GM19324 (cell line): ENCODE results near the gene CCDC196.
"Not testable (repeated sequence)": the region's sequence is repeated elsewhere in the genome, so short reads cannot be mapped to it uniquely, and the experiment has no call there.

Source experiments
- ATAC-seq: cut with Tn5 transposase; IDR thresholded peaks from one replicate; pipeline ENCODE4 v1.9.1; 2021; ENCODE audit warnings: mild to moderate bottlenecking, moderate library complexity; ENCODE audit not compliant: unreplicated experiment, low FRiP score

The CCDC196 gene

GRCh38 chr14:66495218-66496098 is 9.3 kb downstream of the CCDC196 start:
- peak; percentile 60 for ATAC-seq

- no peak for ATAC-seq
Observed at GRCh38 chr14:66496188-66496807, 10.1 kb downstream of the CCDC196 start.

GRCh38 chr14:66496911-66497310 is 10.7 kb downstream of the CCDC196 start:
- no peak for ATAC-seq

GRCh38 chr14:66498311-66498710 is 12.1 kb downstream of the CCDC196 start:
- ATAC-seq = no peak

GRCh38 chr14:66501592-66501991 is 15.4 kb downstream of the CCDC196 start:
- ATAC-seq = no peak

GRCh38 chr14:66502836-66503235 is 16.7 kb downstream of the CCDC196 start:
- not testable (repeated sequence) for ATAC-seq

- no peak for ATAC-seq
Observed at GRCh38 chr14:66503532-66503931, 17.4 kb downstream of the CCDC196 start.

- ATAC-seq = peak; percentile 24
Observed at GRCh38 chr14:66507181-66507721, 21.1 kb downstream of the CCDC196 start.

- ATAC-seq = peak; percentile 90
Observed at GRCh38 chr14:66507722-66508546, 21.8 kb downstream of the CCDC196 start, which contains the start of gene GPHN. GPHN (plus strand) TSS chr14:66508147.

GRCh38 chr14:66508547-66508845 is 22.3 kb downstream of the CCDC196 start:
- no peak for ATAC-seq

GRCh38 chr14:66508846-66509621 is 22.9 kb downstream of the CCDC196 start:
- peak; percentile 16 for ATAC-seq

- no peak for ATAC-seq
Observed at GRCh38 chr14:66509874-66510273, 23.7 kb downstream of the CCDC196 start.

- no peak for ATAC-seq
Observed at GRCh38 chr14:66511849-66512248, 25.7 kb downstream of the CCDC196 start.

GRCh38 chr14:66514213-66514612 is 28.0 kb downstream of the CCDC196 start:
- ATAC-seq = no peak

- no peak for ATAC-seq
Observed at GRCh38 chr14:66530526-66530925, 44.4 kb downstream of the CCDC196 start.

- ATAC-seq = peak; percentile 62
Observed at GRCh38 chr14:66539034-66539433, 52.9 kb downstream of the CCDC196 start.

GRCh38 chr14:66540038-66540437 is 53.9 kb downstream of the CCDC196 start:
- ATAC-seq = no peak

- ATAC-seq = no peak
Observed at GRCh38 chr14:66541627-66542026, 55.5 kb downstream of the CCDC196 start.

GRCh38 chr14:66543996-66544395 is 57.8 kb downstream of the CCDC196 start:
- no peak for ATAC-seq

GRCh38 chr14:66545191-66545590 is 59.0 kb downstream of the CCDC196 start:
- ATAC-seq = not testable (repeated sequence)
